HG03196 (cell line): ENCODE results near the gene FRRS1L.
"Not testable (repeated sequence)": the region's sequence is repeated elsewhere in the genome, so short reads cannot be mapped to it uniquely, and the experiment has no call there.

Experiments used
- ATAC-seq: cut with Tn5 transposase; IDR thresholded peaks from one replicate; pipeline ENCODE4 v1.9.1; 2021; ENCODE audit not compliant: unreplicated experiment

Gene FRRS1L

DNA sequence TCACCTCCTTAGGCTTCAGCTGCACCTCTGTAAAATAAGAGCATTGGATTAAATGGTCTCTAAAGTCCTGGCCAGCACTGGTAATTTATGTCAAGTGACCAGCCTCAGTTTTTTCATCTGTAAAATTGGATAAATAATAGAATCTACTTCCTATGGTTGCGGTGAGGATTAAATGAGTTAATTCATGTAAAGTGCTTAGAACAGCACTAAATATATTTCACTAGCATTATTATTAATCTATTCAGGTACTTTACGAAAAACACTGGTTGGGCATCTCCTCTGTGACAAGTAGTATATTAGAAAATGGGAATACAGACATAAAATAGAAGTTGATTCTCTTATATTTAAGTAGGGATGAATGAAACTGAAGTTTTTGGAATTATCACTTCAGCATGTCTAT, 33.5 kb downstream of the FRRS1L start:
- no peak for ATAC-seq

DNA sequence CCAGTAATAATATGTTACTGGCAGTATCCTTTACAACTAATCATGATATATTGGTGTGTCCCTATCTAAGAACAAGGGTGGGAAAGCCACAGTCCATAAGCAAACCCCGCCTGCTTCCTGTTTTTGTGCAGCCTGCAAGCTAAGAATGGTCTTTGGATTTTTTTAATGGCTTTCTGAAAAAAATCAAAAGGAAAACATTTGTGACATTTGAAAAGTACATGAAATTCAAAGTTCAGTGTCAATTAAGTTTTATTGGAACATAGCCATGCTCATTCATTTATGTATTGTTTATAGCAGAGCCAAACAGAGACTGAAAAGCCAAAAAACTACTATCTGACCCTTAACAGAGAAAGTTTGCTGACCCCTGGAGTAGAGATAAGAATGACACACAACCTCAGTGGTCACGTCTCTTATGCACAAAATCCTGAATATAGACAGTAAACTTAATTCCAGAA, 34.5 kb downstream of the FRRS1L start:
- ATAC-seq: no peak

DNA sequence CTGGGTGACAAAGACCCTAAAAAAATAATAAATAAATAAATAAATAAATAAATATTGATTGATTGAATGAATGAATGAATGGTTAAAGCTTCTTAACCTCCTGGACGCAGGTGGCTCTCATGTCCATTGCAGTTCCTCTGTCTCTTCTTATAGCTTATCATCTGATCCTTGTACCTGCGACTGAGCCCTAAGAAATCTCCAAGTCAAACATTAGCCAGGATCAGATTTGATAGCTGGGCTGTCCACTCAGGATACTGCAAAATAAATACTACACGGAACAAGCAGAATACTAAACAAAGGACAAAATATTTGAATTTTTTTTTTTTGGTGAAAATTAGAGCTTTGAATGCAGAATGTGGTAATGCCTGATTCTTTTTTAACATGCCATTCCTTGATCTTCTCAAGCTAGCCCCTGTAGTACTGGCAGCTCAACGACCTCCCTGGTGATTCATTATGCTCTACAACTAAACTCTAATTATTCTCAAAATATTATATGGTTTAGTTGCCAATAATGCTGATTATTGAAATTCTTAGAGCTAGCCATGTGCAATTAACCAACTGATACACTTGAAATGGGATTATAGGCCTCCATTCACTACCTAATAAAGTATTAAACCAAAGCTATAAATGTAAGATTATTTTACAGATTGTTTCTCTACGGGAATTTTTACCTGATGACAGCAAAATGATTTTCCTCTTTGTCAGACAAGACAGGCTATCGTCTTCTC, 37.4 kb downstream of the FRRS1L start:
- ATAC-seq: no peak

GRCh38 chr9:109126671-109127070, 40.4 kb downstream of the FRRS1L start:
- not testable (repeated sequence) for ATAC-seq

DNA sequence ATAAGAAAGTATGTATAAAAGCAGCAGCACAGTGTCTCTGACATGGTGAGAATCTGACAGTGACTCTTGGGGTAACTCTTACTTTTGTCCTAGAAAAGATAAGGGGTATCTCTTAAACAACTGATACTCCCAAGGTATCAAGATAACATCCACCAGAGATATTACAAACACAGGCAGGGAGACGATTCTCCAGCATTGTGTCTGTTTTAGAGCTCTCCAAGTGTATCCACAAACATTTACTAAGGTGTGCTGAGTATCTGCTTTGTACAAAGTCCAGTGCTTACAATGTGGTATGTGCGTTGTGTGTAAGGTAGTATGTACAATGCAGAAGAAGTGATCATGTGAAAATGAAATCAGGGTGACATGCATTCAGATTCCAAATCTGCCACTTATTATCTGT, 42.9 kb downstream of the FRRS1L start:
- no peak for ATAC-seq

- ATAC-seq: no peak
Measured at GRCh38 chr9:109122726-109123621, 44.1 kb downstream of the FRRS1L start.

DNA sequence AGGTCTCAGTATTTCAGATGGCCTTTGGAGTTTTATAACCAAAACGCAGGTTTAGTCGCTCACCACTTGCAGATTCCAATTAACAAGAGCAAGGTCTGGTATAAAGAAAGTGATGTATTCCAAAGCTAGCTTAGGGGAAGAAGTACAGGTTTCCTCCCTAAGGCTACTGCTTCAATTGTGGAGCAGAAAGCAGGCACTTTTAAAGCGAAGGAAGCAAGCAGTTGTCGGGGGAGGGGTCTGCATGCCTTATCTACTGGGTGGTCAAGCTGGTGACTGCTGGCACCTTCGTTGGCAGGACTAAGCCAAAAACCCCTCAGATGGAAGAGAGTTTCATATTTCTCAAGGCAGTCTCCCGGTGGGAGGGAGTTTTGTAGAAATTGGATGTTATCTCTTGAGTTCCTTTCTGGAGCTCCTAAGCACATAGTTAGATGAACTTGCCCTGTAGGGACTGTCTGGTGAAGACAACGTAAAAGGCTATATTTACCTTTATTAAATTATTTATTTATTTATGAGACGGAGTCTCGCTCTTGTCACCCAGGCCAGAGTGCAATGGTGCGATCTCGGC, 45.7 kb downstream of the FRRS1L start:
- no peak for ATAC-seq

GRCh38 chr9:109120204-109120789, 46.8 kb downstream of the FRRS1L start:
- no peak for ATAC-seq

DNA sequence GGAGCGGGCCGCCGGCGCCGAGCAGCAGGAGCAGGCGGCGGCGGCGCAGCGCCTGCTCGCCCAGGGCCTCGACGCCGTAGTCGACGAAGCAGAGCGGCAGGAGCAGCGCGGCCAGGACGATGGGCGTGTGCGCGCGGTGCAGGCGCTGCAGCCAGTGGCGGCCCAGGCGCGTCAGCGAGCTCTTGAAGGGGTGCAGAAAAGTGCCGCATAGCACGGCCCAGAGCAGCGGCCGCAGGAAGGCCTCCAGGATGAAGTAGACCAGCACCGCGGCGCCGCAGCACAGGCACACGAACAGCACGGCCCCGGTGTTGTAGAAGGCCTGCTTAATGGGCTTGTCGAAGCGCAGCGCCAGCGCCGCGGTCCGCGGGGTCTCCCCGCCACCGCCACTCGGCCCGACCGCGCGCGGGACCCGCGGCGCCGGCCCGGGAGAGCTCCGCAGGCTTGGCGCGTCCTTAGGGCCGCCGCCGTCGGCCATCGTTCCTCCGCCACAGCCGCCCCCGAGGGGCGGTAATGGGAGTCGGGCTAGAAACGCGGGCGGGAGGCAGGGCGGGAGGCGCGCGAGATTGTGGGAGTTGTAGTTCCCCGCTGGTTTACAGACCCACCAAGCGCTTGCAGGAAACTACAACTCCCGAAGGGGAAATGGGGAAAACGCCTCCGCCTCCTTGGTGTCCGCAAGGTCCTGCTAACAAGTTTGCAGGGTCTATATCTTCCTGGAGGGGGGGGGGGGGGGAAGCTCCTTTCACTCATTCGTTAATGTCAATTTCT, 47.4 kb downstream of the FRRS1L start, which contains the start of gene TMEM245:
Gene TMEM245, minus strand, starts transcription at position 509 of the 765 bp plus-strand sequence. Its CDS starts 34 bp downstream, at position 475.
- ATAC-seq: peak; percentile 94

GRCh38 chr9:109118808-109119438, 48.1 kb downstream of the FRRS1L start:
- ATAC-seq: no peak

GRCh38 chr9:109117856-109118807, 48.9 kb downstream of the FRRS1L start:
- ATAC-seq: no peak

DNA sequence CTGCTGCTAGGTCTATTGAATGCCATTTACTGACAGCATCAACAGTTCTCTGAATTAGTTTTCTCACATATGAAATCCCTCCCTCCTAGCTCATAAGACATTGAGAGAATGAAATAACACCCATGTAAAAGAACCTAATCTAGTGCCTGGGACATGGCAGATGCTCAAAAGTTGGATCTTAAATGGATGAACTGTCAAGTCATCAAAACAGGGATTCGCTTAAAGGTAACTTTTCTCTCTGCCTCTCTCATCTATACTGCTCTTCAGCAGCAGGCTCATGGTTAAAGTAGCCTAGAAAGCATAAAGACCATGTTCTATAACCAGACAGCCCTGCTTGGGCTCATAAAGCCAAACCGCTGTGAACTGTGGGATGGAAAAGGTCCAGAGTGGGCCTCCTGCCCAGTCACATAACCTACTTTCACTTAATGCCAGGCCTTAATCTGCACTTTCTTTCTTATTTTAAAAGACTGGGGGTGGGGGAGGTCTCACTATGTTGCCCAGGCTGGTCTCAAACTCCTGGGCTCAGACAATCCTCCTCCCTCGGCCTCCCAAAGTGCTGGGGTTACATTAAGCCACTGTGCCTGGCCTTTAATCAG, 51.0 kb downstream of the FRRS1L start:
- ATAC-seq: no peak

DNA sequence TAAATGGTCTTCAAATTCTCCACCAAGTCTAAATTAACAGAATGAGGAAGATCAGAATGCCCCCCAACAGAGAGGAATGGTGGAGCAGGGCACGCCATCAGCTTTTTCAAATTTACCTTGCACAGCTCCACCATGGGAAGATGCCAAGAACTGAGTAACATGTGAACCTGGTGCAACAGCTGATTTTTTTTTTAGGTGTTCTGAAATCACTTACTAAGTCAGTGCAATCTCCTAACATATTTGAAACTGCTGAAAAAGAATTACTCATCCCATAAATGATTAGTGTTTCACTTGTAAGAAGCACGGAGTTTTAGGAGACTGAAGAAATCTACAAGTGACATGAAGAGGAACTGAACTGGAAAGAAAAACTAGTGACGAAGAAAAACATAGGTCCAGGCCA, 52.4 kb downstream of the FRRS1L start:
- ATAC-seq: no peak

DNA sequence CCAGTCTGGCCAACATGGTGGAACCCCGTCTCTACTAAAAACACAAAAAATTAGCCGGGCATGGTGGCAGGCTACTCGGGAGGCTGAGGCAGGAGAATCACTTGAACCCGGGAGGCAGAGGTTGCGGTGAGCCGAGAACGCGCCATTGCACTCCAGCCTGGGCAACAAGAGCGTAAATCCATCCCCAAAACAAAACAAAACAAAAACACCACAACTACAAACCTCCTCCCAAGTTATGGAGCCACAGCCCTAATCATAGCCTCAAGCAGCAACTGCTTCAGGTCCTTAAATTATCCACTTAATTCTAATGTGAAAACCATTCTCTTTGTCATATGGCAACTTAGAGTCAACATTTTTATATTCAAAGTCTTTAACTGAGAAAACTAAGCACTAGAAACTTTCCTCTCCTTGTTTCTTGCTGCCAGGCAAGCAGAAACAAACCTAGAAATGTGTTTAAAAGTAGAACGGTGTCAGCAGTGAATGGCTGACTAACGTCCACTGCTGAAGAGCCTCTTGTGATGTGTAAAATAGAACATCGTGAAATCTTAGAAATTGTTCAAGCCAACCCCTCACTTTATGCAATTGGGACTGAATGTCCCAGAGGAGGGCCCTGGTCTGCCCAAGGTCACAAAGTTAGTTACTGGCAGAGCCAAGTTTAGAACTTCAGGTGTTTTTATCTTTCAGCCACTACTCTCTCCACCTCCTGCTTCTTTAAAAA, 53.0 kb downstream of the FRRS1L start:
- ATAC-seq: no peak

GRCh38 chr9:109113254-109113653, 53.8 kb downstream of the FRRS1L start:
- ATAC-seq: no peak

- peak; percentile 61 for ATAC-seq
Measured at GRCh38 chr9:109110329-109111021, 56.6 kb downstream of the FRRS1L start.

DNA sequence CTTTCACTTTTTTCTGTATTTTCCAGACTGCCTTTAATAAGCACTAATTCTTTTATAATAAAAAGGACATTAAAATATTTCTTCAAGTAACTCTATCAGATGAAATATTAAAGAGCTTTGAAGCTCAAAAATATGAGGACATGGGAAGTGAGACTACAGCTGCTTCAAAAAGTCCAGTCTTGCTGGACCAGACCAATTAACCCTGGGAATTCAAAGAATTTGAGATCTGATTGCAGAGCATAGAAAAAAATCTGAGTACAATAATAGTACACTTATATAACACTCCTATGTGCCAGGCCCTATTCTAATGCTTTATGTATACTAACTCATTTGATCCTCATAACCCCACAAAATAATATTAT, 57.1 kb downstream of the FRRS1L start:
- no peak for ATAC-seq
